IPS-20b (cell line): ENCODE data around the gene EXOC1.
A peak's percentile ranks its signal among the peaks of the same experiment; 100 is the strongest.

Experiments
- H3K27ac ChIP-seq: one replicate; pipeline ENCODE4 v1.5.1; 2013; ENCODE audit warnings: low read length
- H3K27me3 ChIP-seq: 2 replicates; pipeline ENCODE4 v1.6.1; 2013; ENCODE audit warnings: mild to moderate bottlenecking, low read length, inconsistent platforms; ENCODE audit not compliant: insufficient read depth
- H3K36me3 ChIP-seq: 2 replicates; pipeline ENCODE4 v1.6.1; 2013; ENCODE audit warnings: low read depth, mild to moderate bottlenecking, inconsistent platforms, low read length, moderate library complexity; ENCODE audit not compliant: insufficient read depth
- H3K4me1 ChIP-seq: 2 replicates; pipeline ENCODE4 v1.6.1; 2013; ENCODE audit warnings: mild to moderate bottlenecking, control low read depth, inconsistent platforms, low read length, moderate library complexity; ENCODE audit not compliant: insufficient read depth
- H3K4me3 ChIP-seq: 2 replicates; pipeline ENCODE4 v1.5.1; 2013; ENCODE audit warnings: mild to moderate bottlenecking, low read length, inconsistent platforms
- H3K9ac ChIP-seq: 2 replicates; pipeline ENCODE4 v1.6.1; 2013; ENCODE audit warnings: low read depth, mild to moderate bottlenecking, inconsistent platforms, low read length, moderate library complexity
- H3K9me3 ChIP-seq: 2 replicates; pipeline ENCODE4 v1.6.1; 2013; ENCODE audit warnings: mild to moderate bottlenecking, low read depth, low read length, inconsistent platforms; ENCODE audit not compliant: insufficient read depth

EXOC1 gene

DNA sequence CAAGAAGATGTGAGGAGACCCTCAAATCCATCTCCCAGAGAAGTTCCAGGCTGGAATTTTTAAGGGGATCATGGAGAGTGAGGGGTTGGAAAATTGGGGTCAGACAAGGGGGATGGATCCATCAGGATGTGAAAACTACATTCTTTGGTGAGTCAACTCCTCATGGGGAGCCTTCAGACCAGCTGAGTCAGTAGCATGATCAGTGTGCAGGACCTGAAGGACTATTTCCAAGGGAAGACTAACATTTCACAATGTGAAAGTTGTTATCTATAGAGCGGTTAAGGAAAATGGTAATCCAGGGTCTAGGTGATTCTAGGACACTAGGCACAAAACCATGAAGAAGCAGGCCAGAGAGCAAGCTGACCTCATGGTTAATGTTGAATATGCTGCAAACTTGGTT is 56.7 kb downstream of the EXOC1 start:
- no peak overlapping the region for H3K9ac ChIP-seq
- no peaks in the 10 kb centered on the region for H3K27me3 ChIP-seq
- no peaks in the 10 kb centered on the region for H3K9me3 ChIP-seq
- no peak overlapping the region for H3K27ac ChIP-seq
- no peak overlapping the region for H3K4me3 ChIP-seq
- no peaks in the 10 kb centered on the region for H3K4me1 ChIP-seq
- H3K36me3 ChIP-seq, result no peaks in the 10 kb centered on the region

DNA sequence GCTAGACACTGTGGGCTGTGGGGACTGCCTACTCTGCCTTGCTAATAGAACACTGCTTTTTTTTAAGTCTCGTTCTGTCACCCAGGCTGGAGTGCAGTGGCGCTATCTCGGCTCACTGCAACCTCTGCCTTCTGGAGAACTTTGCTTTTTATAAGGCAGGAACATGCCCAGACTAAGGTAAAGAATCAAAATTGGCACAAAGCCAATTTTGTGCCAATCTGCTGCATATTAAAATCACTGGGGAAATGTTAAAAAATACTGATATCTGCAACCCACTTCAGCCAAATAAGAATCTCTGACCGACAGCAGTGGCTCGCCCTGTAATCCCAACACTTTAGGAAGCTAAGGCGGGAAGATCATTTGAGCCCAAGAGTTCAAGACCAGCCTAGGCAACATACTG is 58.8 kb downstream of the EXOC1 start:
- Histone ChIP-seq H3K4me3 (no peak overlapping the region), H3K9me3 (no peaks in the 10 kb centered on the region), H3K36me3 (no peaks in the 10 kb centered on the region), H3K9ac (no peak overlapping the region), H3K27me3 (no peaks in the 10 kb centered on the region), H3K27ac (no peak overlapping the region), H3K4me1 (no peaks in the 10 kb centered on the region)

DNA sequence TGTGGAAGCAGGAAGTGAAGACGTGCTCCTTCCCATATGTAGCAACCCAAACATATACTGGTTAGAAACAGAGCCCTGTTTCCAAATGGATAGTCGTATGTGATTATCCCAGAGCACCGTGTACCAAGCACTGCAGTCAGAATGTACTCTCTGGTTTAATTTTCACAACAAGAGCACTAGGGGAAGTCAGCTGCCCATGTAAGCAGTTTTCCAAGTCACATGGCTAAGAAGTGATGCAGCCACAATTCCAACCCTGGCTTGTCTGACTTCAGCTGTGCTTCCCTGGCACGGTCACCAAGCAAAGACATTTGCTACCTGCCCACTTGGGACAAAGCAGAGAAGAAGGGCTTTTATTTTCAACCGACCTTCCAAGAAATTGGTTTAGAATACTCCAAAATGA is 67.1 kb downstream of the EXOC1 start:
- no peak overlapping the region for H3K4me3 ChIP-seq
- H3K9me3 ChIP-seq, result no peaks in the 10 kb centered on the region
- H3K27ac ChIP-seq, result no peak overlapping the region
- H3K4me1 ChIP-seq, result no peaks in the 10 kb centered on the region
- H3K9ac ChIP-seq, result no peak overlapping the region
- H3K36me3 ChIP-seq, result no peaks in the 10 kb centered on the region
- H3K27me3 ChIP-seq, result no peaks in the 10 kb centered on the region

DNA sequence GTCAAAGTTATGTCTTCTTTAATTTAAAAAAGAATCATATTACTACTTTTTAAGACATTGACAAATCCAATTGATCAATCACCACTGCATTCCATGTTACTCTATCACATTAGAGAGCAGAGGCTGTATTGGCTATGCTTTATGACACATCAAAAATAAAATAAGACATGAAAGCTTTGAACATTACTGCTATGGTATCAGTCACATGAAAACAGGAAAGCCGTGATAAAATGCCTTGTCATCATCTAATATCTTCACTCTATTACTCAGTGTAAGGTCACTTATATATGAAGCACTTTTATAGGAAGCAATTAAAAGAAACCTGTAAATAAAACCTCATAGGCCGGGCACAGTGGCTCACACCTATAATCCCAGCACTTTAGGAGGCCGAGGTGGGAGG is 67.6 kb downstream of the EXOC1 start:
- no peak overlapping the region for H3K9ac ChIP-seq
- H3K4me3 ChIP-seq, result no peak overlapping the region
- no peaks in the 10 kb centered on the region for H3K4me1 ChIP-seq
- no peaks in the 10 kb centered on the region for H3K27me3 ChIP-seq
- no peaks in the 10 kb centered on the region for H3K36me3 ChIP-seq
- H3K27ac ChIP-seq, result no peak overlapping the region
- no peaks in the 10 kb centered on the region for H3K9me3 ChIP-seq

DNA sequence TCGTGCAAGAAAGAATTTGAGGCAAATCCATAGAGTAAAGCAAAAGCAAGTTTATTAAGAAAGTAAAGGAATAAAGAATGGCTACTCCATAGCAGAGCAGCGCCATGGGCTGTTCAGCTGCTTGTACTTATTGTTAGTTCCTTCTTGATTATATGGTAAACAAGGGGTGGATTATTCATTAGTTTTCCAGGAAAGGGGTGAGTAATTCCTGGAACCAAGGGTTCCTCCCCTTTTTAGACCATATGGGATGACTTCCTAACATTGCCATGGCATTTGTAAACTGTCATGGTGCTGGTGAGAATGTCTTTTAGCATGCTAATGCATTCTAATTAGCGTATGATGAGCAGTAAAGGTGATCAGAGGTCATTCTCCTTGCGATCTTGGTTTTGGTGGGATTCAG is 71.8 kb downstream of the EXOC1 start:
- Histone ChIP-seq H3K9me3 (no peaks in the 10 kb centered on the region; the same call in 1 of the 2 replicates), H3K4me1 (peaks cover 8% of the 10 kb centered on the region; the same call in 1 of the 2 replicates), H3K27me3 (no peaks in the 10 kb centered on the region), H3K36me3 (no peaks in the 10 kb centered on the region), H3K9ac (no peak overlapping the region), H3K4me3 (no peak overlapping the region), H3K27ac (no peak overlapping the region)

DNA sequence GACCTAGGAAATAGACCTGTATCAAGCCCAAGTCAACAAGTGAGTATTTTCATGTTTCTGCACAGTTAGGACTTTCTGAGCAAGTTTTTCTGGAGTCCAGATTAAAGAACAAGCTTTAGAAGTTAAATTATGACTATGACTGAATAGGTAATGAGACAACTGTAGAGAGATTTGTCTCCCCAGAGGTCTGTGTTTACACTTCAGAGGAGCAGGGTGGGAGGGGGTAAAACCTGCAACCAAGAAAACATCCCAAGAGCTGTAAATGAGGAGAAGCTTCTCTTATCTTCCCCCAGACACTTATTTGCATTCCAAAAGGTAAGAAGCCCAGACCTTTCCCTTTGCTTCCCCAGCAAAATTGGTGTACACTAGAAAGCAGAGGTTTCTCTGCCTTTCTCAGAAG is 73.2 kb downstream of the EXOC1 start:
- H3K27me3 ChIP-seq, result no peaks in the 10 kb centered on the region
- no peak overlapping the region for H3K9ac ChIP-seq
- no peak overlapping the region for H3K27ac ChIP-seq
- 0 out of 2 replicates have a peak overlapping the region, but pooled peaks have one; percentile 20 for H3K4me3 ChIP-seq
- no peaks in the 10 kb centered on the region; the same call in 1 of the 2 replicates for H3K9me3 ChIP-seq
- H3K4me1 ChIP-seq, result peaks cover 8% of the 10 kb centered on the region; the same call in 1 of the 2 replicates
- H3K36me3 ChIP-seq, result no peaks in the 10 kb centered on the region

DNA sequence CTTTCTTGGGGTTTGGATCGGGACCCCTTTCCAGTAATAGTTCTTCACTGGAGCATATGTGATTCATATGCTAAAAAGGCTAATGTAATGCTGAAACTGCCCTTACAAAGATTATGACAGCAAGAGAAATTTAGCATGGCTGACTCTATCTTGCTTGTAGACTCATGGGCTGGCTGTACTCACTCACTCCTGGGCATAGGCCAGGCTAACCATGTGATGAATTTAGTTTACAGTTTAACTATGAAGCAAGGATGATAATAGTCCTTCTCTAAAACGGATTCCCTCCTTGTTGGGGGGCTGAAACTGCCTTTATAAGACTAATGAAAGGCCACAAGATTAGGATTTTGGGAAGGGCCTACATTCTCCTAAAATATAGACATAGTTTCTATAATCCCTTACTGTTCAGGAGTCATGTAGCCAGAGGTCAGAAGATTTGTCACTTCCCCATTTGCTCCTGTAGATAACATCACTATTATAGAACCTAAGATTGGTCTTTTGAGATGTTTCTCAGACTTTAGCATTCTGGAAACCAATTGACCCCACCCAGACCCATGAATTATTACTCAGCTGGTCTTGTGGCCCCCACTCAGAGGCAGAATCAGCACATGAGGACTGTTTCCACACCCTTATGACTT is 74.5 kb downstream of the EXOC1 start:
- Histone ChIP-seq H3K27ac (no peak overlapping the region), H3K27me3 (no peaks in the 10 kb centered on the region), H3K4me1 (peaks cover 8% of the 10 kb centered on the region; the same call in 1 of the 2 replicates), H3K36me3 (no peaks in the 10 kb centered on the region), H3K9me3 (no peaks in the 10 kb centered on the region; the same call in 1 of the 2 replicates), H3K4me3 (no peak overlapping the region), H3K9ac (no peak overlapping the region)

DNA sequence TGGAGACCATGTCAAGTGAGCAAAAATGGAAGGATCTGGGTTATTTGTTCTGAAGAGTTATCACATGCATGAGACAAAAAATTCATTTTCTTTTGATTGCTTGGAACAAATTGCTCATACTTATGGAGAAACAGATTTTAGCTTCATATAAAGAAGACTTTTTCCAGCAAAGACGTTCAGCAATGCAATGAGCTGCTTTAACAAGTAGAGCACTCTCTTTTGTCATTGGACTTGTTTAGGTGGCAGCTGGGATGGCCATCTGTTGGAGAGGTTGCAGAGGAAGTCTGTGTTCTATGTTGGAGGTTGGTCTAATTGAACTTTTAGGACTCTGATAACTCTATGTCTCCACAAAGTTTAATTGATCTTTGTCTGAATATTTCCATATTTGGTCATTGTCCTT is 75.4 kb downstream of the EXOC1 start:
- H3K9ac ChIP-seq, result no peak overlapping the region
- H3K36me3 ChIP-seq, result no peaks in the 10 kb centered on the region
- H3K27ac ChIP-seq, result no peak overlapping the region
- H3K4me1 ChIP-seq, result peaks cover 8% of the 10 kb centered on the region; the same call in 1 of the 2 replicates
- H3K27me3 ChIP-seq, result no peaks in the 10 kb centered on the region
- H3K4me3 ChIP-seq, result no peak overlapping the region
- H3K9me3 ChIP-seq, result no peaks in the 10 kb centered on the region; the same call in 1 of the 2 replicates

DNA sequence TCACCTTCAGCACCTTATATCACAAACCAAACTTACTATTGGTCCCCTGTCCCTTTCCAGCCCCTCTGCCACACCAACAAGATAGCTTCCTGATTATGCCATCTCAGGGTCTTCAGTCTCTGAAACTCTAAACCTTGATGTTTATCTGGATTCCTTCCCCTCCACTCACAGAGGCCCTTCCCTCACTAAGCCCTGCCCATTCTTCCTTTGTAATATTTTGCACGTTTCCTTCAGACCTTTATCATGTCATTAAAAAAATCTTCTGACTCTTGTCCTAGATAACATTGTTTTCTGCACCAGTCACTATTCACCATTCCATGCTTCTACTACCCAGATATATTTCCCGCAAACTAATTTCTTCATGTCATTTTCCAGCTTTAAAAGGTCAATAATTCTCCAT is 77.6 kb downstream of the EXOC1 start:
- Histone ChIP-seq H3K4me3 (no peak overlapping the region), H3K4me1 (peaks cover 8% of the 10 kb centered on the region; the same call in 1 of the 2 replicates), H3K27ac (no peak overlapping the region), H3K9me3 (peaks cover 4% of the 10 kb centered on the region), H3K36me3 (no peaks in the 10 kb centered on the region), H3K27me3 (no peaks in the 10 kb centered on the region), H3K9ac (no peak overlapping the region)

DNA sequence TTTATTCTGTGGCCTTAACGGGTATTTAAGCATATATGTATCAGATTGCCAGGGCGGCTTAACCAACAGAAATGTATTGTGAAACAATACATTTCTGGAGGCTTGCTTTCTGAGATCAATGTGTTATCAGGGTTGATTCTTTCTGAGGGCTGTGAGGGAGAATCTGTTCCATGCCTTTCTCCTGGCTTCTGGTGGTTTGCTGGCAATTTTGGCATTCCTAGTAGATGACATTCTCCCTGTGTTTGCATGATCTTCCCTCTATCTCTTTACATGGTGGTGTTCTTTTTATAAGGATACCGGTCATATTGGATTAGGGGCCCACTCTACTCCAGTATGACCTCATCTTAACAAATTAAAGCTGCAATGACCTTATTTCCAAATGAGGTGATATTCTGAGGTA is 78.4 kb downstream of the EXOC1 start:
- Histone ChIP-seq H3K27ac (no peak overlapping the region), H3K4me1 (peaks cover 5% of the 10 kb centered on the region; the same call in 1 of the 2 replicates), H3K27me3 (no peaks in the 10 kb centered on the region), H3K9me3 (peaks cover 4% of the 10 kb centered on the region), H3K4me3 (no peak overlapping the region), H3K9ac (no peak overlapping the region), H3K36me3 (no peaks in the 10 kb centered on the region)

DNA sequence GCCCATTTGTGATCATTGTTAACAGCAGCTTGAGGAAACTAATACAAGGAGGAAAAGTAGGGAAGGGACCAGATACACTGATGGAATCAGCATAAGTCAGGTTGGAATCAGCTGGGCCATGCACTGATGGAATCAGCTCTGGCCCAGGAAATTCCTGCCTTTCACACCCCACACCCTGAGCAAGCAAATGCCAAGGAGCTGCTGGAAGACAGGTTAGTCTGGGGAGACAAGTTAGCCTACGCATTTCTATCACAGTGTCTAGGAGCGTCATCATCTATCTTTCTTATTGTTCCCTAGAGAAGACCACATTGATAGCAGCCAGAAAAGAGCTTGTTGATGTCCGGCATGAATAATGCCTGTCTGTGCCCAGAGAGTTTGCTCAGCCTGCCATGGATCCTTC is 79.1 kb downstream of the EXOC1 start:
- Histone ChIP-seq H3K4me1 (no peaks in the 10 kb centered on the region), H3K4me3 (no peak overlapping the region), H3K36me3 (no peaks in the 10 kb centered on the region), H3K9ac (no peak overlapping the region), H3K9me3 (peaks cover 5% of the 10 kb centered on the region), H3K27me3 (no peaks in the 10 kb centered on the region), H3K27ac (no peak overlapping the region)

DNA sequence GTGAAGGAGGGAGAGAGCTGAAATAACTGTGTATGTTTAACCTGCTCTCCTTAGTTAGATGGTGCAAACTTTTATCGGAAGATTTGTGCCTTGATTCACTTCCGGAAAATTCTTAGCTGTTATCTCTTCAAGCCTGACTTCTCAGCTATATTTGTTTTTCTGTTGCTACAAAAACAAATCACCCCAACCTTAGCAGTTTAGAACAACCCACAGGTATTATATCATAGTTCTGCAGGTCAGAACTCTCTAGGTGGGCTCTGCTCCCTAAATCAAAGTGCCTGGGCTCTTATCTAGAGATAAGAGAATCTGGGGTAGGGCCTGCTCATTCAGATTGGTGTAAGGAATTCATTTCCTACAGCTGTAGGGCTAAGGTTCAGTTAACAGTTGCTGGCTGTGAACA is 80.2 kb downstream of the EXOC1 start:
- H3K27me3 ChIP-seq, result no peaks in the 10 kb centered on the region
- no peak overlapping the region for H3K9ac ChIP-seq
- peaks cover 10% of the 10 kb centered on the region for H3K9me3 ChIP-seq
- H3K4me1 ChIP-seq, result no peaks in the 10 kb centered on the region
- H3K4me3 ChIP-seq, result no peak overlapping the region
- no peaks in the 10 kb centered on the region for H3K36me3 ChIP-seq
- H3K27ac ChIP-seq, result no peak overlapping the region
